Measurements from ENCODE around the gene ZRANB3. TPM values are rescaled to one million over a fixed set of nuclear protein-coding genes. Genes with fewer than 3 reads are reported as not detected.

ZRANB3 gene
- total and polyA plus RNA-seq, 11 donors, result 0.69 to 4.1 (median 1.5) TPM

- Histone ChIP-seq H3K27ac (no peak overlapping the region), H3K27me3 (no peaks in the 10 kb centered on the region), H3K9me3 (peaks cover 0 to 15% (median 0%) of the 10 kb centered on the region in 12 donors), H3K36me3 (peaks cover 0 to 59% (median 24%) of the 10 kb centered on the region in 9 donors), H3K4me1 (no peaks in the 10 kb centered on the region), H3K4me3 (no peak overlapping the region)
- no peak for TF ChIP-seq POLR2A (IDR thresholded peaks at IDR 0.05)
- no peak for TF ChIP-seq CTCF (IDR thresholded peaks at IDR 0.05)
- 87 to 91% (median 88%) methylated on average over 3 of the region's 3 CpGs for WGBS, 4 donors
- no peak for DNase-seq
- intact Hi-C loops (cut with DNase I), result no loop called here
- ATAC-seq, result no peak
These were observed 355.8 kb downstream of the ZRANB3 start for GRCh38 chr2:135175177-135175576.

GRCh38 chr2:135174810-135175093 is 356.3 kb downstream of the ZRANB3 start:
- no peak for TF ChIP-seq CTCF (IDR thresholded peaks at IDR 0.05)
- no peak for TF ChIP-seq POLR2A (IDR thresholded peaks at IDR 0.05)
- H3K4me1 ChIP-seq, result no peaks in the 10 kb centered on the region
- no peak for DNase-seq
- H3K27me3 ChIP-seq, result no peaks in the 10 kb centered on the region
- peaks cover 0 to 15% (median 0%) of the 10 kb centered on the region in 12 donors for H3K9me3 ChIP-seq
- 91 to 97% (median 92%) methylated on average over 6 of the region's 6 CpGs for WGBS, 4 donors
- H3K27ac ChIP-seq, result no peak overlapping the region
- H3K4me3 ChIP-seq, result no peak overlapping the region
- peaks cover 0 to 59% (median 28%) of the 10 kb centered on the region in 9 donors for H3K36me3 ChIP-seq
- intact Hi-C loops (cut with DNase I), result no loop called here
- ATAC-seq, result no peak

GRCh38 chr2:135174049-135174809 is 356.8 kb downstream of the ZRANB3 start:
- intact Hi-C loops (cut with DNase I), result no loop called here
- TF ChIP-seq POLR2A (IDR thresholded peaks at IDR 0.05) (no peak), CTCF (IDR thresholded peaks at IDR 0.05) (no peak)
- H3K4me3 ChIP-seq, result no peak overlapping the region
- no peaks in the 10 kb centered on the region for H3K27me3 ChIP-seq
- peaks cover 0 to 64% (median 34%) of the 10 kb centered on the region in 9 donors for H3K36me3 ChIP-seq
- peaks cover 0 to 15% (median 0%) of the 10 kb centered on the region in 12 donors for H3K9me3 ChIP-seq
- 79 to 85% (median 83%) methylated on average over 7 to 9 of the region's 9 CpGs for WGBS, 4 donors
- peak in 1 of 4 donors; percentile 31 for ATAC-seq
- no peak overlapping the region for H3K27ac ChIP-seq
- DNase-seq, result no peak
- H3K4me1 ChIP-seq, result no peaks in the 10 kb centered on the region

- no peaks in the 10 kb centered on the region for H3K27me3 ChIP-seq
- no peak overlapping the region for H3K4me3 ChIP-seq
- WGBS, 4 donors, result 93 to 97% (median 96%) methylated on average over 11 of the region's 11 CpGs
- DNase-seq (no peak), ATAC-seq (no peak)
- TF ChIP-seq POLR2A (IDR thresholded peaks at IDR 0.05) (no peak), CTCF (IDR thresholded peaks at IDR 0.05) (no peak)
- H3K27ac ChIP-seq, result no peak overlapping the region
- H3K36me3 ChIP-seq, result peaks cover 0 to 80% (median 67%) of the 10 kb centered on the region in 9 donors
- intact Hi-C loops (cut with DNase I), result loop anchor here in 1 of 10 donors (10.0 kb wide), 1 partner anchor 595 kb away; no protein-coding TSS in a partner anchor
- no peaks in the 10 kb centered on the region for H3K4me1 ChIP-seq
- H3K9me3 ChIP-seq, result no peaks in the 10 kb centered on the region
These were observed 360.9 kb downstream of the ZRANB3 start for GRCh38 chr2:135169900-135170753.

Data from heart left ventricle (tissue), 16 donors.